Mesodermal cell (in vitro differentiated cells): ENCODE data around the gene SRPK3.
A peak's percentile ranks its signal among the peaks of the same experiment; 100 is the strongest.

ENCODE experiments used
- H3K27ac ChIP-seq: 2 replicates; pipeline ENCODE4 v1.7.0; 2013; ENCODE audit warnings: mild to moderate bottlenecking, low read depth, low read length, moderate library complexity; ENCODE audit not compliant: severe bottlenecking
- H3K36me3 ChIP-seq: 2 replicates; pipeline ENCODE4 v1.7.1; 2013; ENCODE audit warnings: mild to moderate bottlenecking, low read length, moderate library complexity; ENCODE audit not compliant: control insufficient read depth, insufficient read depth
- H3K4me1 ChIP-seq: one replicate; pipeline ENCODE4 v1.7.1; 2013; ENCODE audit warnings: mild to moderate bottlenecking, low read length; ENCODE audit not compliant: insufficient read depth, control insufficient read depth, poor library complexity, severe bottlenecking
- H3K4me3 ChIP-seq: 2 replicates; pipeline ENCODE4 v1.7.0; 2013; ENCODE audit warnings: low read length, control low read depth, mild to moderate bottlenecking; ENCODE audit not compliant: insufficient read depth, poor library complexity, severe bottlenecking; ENCODE audit errors: extremely low read depth
- H3K9me3 ChIP-seq: 2 replicates; pipeline ENCODE4 v1.7.1; 2013; ENCODE audit warnings: mild to moderate bottlenecking, low read length, moderate library complexity; ENCODE audit not compliant: control insufficient read depth
- WGBS, 2 experiments: methylation state at CpG; one replicate each; pipeline ENCODE4 v1.1.5; 2013; ENCODE audit warnings: missing lambda C conversion rate in 2 of 2; ENCODE audit not compliant: insufficient coverage in 2 of 2; 5-methylcytosine and 5-hydroxymethylcytosine counted together

Gene SRPK3

DNA sequence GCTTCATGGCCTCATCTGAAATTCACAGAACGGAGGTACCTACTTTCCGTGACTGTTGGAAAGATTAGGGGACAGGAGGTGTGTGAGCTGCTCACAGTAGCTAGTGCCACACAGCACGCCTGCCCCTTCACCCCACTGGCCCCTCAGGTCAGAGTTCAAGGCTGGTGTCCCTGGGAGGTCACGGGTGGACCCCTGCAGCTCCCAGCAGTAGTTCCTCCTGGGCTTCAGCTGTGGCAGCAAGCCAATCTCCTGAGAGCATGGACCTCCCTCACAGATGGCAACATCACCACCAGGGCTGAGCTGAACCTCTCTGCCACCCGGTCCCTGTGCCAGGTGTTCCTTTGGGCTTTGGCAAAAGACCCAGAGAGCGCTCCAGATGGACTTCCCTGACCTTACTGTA lies 11.5 kb downstream of the SRPK3 start:
- peak overlapping the region; percentile 69 for H3K4me3 ChIP-seq
- no peaks in the 10 kb centered on the region for H3K9me3 ChIP-seq
- H3K36me3 ChIP-seq = peaks cover 22% of the 10 kb centered on the region
- H3K27ac ChIP-seq = no peak overlapping the region
- WGBS, 2 experiments = 92 to 100% methylated on average over 2 to 3 of the region's 6 CpGs
- H3K4me1 ChIP-seq = peaks cover 5% of the 10 kb centered on the region

DNA sequence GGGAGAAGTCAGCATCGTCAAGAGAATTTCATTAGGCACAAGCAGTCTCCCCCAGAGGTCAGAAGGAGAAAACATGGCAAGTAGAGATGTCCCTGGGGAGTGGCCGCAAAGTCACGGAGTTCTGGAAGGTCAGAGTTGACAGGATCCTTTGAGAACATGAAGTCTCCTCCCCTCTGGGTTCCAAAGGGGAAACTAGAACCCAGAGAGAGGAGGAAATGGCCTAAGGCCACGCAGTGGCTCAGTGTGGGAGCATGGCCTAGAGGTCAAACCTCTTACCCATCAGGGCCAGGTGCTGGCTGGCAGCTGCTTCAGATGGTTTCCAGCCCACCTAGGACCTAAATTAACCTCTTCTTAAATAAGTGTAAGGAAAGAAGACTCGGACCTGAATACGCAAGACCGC lies 12.4 kb downstream of the SRPK3 start:
- Histone ChIP-seq H3K9me3 (no peaks in the 10 kb centered on the region), H3K36me3 (peaks cover 26% of the 10 kb centered on the region), H3K4me3 (peak overlapping the region; percentile 69), H3K27ac (peak overlapping the region; percentile 72), H3K4me1 (peaks cover 5% of the 10 kb centered on the region)
- 63 to 80% methylated on average over 2 to 3 of the region's 7 CpGs for WGBS, 2 experiments

DNA sequence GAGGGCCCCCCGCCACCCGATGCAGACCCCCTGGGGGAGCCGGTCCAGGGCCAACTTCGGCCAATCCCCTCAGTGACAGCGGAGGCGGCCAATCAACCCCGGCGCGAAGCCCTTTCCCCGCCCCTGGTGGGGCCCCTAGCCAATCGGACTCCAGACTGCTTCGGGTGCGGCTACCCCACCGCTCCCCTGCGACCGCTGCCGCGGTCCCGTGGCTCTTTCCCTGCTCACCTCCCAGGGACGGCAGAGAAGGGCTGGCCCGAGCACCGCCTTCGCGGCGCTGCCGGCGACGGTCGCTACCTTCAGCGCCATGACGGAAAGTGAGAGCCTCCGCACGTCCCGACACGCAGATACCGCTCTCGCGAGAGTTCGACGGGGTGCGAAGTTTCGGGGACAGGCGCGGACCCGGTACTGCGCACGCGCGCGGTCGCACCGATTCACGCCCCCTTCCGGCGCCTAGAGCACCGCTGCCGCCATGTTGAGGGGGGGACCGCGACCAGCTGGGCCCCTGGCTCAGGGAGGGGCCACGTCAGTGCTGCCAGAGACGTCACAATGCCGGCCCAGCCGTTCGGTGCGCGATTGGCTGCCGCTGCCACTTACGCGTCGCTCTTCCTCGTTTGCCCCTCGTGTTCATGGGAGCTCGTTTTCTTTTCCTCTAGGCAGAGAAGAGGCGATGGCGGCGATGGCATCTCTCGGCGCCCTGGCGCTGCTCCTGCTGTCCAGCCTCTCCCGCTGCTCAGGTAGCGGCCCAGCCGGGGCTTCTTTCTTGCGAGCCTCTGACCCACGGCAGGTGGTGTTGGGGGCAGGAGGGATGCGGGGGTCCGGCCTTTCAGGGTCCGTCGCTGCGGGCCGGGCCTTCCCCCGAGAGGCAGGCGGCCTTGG lies 13.4 kb downstream of the SRPK3 start, which contains the start of the genes IDH3G and SSR4:
Gene IDH3G (minus strand): TSS at position 358 of the 879 bp plus-strand sequence. CDS start 49 bp downstream, at position 309.
Gene SSR4 (plus strand): TSS at position 651 of the 879 bp plus-strand sequence. CDS start 20 bp downstream, at position 671.
- WGBS, 2 experiments = 0% methylated on average over 26 to 35 of the region's 92 CpGs

DNA sequence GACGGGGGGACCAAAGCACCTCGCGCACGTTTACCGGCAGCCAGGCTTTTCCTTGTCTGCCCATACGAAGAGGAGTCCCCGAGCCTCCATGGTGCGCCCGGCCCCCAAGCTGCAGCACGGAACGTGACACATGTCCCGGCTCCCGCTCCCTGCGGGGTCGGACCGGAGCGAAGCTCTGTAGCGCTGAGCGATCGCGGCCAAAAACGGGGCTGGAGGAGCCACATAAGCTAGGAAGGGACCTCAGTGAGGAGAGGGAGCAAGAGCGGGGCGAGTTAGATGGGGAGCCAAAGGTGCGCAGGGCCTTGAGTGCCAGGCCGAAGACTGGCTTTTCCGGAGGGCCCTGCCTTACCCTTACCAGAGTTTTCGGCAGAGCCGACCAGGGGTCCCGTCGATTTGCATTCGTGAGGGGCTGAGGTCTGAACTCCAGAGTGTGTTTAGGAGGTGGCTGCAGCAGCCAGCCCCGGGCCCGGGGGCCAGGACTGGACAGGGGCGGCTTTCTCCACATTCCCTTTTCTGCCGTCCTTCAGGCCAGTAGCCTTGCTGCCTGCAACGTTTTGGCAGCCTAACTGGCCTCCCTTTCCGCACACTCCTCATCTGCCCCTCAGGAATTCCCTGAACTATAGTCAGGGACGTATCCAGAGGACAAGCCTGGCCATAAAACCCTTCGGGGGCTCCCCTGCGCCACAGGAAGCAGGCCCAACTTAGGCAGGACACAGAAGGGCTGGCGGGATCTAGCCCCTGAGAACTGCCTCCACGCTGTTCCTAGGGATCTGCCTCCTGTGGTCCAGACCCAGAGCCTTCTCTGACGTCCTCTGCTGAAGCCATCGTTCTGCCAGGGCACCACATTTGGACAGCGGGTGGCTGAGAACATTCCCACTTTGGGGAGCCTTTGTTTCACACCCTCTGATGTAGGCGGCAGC lies 14.3 kb downstream of the SRPK3 start:
- Histone ChIP-seq H3K4me3 (peak overlapping the region; percentile 69), H3K27ac (peak overlapping the region; percentile 45), H3K9me3 (no peaks in the 10 kb centered on the region), H3K4me1 (peaks cover 5% of the 10 kb centered on the region), H3K36me3 (peaks cover 33% of the 10 kb centered on the region)
- 15 to 22% methylated on average over 9 to 14 of the region's 47 CpGs for WGBS, 2 experiments

More for the DNA sequence above, 13.4 kb downstream of the SRPK3 start, which contains the start of the genes IDH3G and SSR4:
- Histone ChIP-seq H3K36me3 (peaks cover 33% of the 10 kb centered on the region), H3K9me3 (no peaks in the 10 kb centered on the region), H3K4me1 (peaks cover 5% of the 10 kb centered on the region), H3K27ac (peak within 1 kb of the TSS; percentile 72), H3K4me3 (peak within 1 kb of the TSS; percentile 69)

DNA sequence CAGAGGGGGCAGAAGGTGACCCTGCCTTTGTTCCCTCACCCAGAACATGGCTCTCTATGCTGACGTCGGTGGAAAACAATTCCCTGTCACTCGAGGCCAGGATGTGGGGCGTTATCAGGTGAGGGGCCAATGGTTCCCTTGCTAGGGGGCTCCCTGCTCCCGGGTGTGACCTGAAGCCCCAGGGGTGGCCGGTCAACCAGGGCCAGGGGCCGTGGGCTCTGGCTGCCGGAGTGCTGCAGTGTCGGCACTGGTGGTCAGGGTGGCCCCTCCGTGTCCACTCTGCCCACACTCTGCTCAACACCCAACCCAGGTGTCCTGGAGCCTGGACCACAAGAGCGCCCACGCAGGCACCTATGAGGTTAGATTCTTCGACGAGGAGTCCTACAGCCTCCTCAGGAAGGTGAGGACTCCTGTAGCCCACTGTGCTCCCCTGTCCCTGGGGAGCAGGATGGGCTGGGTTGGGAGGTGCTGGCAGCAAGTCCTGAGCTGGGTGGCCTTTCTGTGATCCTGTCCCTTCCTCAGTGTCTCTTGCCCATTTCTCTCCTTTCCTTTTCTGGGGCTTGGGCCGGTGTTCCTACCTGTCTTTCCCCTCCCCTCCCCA lies 16.7 kb downstream of the SRPK3 start:
- no peaks in the 10 kb centered on the region for H3K9me3 ChIP-seq
- peaks cover 33% of the 10 kb centered on the region for H3K36me3 ChIP-seq
- no peak overlapping the region for H3K4me3 ChIP-seq
- H3K4me1 ChIP-seq = peaks cover 5% of the 10 kb centered on the region
- no peak overlapping the region for H3K27ac ChIP-seq
- 97% methylated on average over 6 of the region's 15 CpGs; no CpG with 5 or more reads in 1 of the 2 experiments for WGBS, 2 experiments

DNA sequence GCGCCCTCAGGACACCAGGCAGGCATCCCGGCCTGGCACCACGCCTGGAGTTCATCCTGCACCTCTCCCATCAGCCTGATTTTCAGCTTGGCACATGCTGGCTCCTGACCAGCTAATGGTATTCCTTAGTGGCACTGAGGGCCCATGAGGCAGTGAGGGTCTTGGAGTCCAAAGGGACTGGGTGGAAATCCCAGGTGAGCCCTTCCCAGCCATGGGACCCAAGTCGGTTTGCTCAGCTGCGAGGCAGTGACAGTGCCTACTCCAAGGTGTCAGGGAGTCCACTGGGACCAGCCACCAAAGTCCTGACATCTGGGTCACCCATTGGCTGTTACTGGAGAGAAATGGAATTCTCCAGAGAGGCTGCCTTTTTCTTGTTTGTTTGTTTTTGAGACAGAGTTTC lies 18.5 kb downstream of the SRPK3 start:
- Histone ChIP-seq H3K27ac (no peak overlapping the region), H3K4me1 (no peaks in the 10 kb centered on the region), H3K4me3 (no peak overlapping the region), H3K36me3 (peaks cover 30% of the 10 kb centered on the region), H3K9me3 (no peaks in the 10 kb centered on the region)
- 100% methylated on average over 2 of the region's 5 CpGs for WGBS, 2 experiments

DNA sequence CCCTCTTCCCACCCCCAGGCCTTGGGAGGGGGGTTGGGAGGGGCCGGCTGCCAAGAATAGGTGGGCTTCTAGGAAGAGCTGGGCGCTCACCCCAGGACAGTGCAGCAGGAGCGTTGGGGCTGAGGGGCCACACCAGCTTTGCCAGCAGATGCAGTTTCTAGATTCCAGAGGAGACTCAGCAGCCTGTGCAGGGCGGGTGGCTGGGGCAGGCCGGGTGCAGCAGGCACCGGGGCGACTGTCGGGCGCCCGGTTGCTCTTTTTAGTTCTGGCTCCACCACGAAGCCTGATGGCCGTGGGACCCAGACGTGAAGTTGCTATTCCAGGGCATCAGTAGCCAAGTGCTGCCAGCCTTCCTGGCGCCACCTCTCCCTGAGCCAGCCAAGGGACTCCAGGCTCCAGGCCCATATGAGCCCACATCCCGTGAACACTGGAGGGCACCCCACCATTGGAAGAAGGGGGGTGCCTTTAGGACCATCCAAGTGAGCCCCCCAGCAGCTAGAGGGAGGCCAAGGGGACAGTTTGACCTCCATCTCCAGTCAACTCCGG lies 19.4 kb downstream of the SRPK3 start:
- 85% methylated on average over 4 to 6 of the region's 16 CpGs for WGBS, 2 experiments
- H3K9me3 ChIP-seq = no peaks in the 10 kb centered on the region
- H3K4me3 ChIP-seq = no peak overlapping the region
- peaks cover 30% of the 10 kb centered on the region for H3K36me3 ChIP-seq
- no peak overlapping the region for H3K27ac ChIP-seq
- H3K4me1 ChIP-seq = no peaks in the 10 kb centered on the region

DNA sequence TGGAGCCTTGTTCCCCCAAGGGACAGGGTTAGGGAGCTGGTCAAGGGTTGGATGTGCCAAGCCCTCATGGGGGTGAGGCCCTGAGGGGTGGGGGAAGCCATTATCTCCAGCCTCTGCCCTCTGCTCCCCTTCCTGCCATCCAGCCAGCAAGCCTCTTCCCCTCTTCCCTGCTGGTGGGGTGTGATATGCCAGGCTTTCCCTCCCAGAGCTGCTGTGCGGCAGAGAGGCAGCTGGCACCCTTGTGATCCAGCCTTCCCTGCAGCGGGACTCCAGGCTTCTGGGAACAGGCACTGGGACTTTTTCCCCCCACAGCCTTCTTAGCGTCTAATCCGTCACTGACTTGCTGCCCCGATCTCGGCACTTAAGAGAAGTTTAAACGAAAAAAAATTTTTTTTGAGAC lies 19.9 kb downstream of the SRPK3 start:
- H3K27ac ChIP-seq = no peak overlapping the region
- peaks cover 30% of the 10 kb centered on the region for H3K36me3 ChIP-seq
- H3K4me1 ChIP-seq = no peaks in the 10 kb centered on the region
- H3K9me3 ChIP-seq = no peaks in the 10 kb centered on the region
- 80 to 96% methylated on average over 1 to 4 of the region's 7 CpGs for WGBS, 2 experiments
- no peak overlapping the region for H3K4me3 ChIP-seq

DNA sequence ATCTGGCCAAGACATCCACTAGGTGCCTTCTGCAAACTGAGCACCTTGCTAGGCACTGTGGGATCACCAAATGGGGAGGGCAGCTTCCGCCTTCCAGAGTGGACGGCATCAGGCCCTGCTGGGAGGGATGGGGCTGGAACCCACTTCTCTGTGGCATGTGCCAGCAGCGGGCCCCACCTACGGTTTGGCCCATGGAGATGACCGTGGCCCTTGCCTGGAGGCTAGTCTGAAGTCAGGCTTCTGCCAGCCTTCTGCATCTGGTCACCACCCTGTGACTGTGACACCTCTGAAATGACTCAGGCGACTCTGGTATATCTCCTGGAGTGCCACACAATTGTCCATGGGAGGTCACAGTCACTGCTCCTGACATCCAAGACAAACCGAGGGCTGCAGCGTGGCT lies 20.8 kb downstream of the SRPK3 start:
- 89 to 91% methylated on average over 3 to 6 of the region's 8 CpGs for WGBS, 2 experiments
- no peak overlapping the region for H3K4me3 ChIP-seq
- no peaks in the 10 kb centered on the region for H3K9me3 ChIP-seq
- no peak overlapping the region for H3K27ac ChIP-seq
- no peaks in the 10 kb centered on the region for H3K4me1 ChIP-seq
- peaks cover 22% of the 10 kb centered on the region for H3K36me3 ChIP-seq

DNA sequence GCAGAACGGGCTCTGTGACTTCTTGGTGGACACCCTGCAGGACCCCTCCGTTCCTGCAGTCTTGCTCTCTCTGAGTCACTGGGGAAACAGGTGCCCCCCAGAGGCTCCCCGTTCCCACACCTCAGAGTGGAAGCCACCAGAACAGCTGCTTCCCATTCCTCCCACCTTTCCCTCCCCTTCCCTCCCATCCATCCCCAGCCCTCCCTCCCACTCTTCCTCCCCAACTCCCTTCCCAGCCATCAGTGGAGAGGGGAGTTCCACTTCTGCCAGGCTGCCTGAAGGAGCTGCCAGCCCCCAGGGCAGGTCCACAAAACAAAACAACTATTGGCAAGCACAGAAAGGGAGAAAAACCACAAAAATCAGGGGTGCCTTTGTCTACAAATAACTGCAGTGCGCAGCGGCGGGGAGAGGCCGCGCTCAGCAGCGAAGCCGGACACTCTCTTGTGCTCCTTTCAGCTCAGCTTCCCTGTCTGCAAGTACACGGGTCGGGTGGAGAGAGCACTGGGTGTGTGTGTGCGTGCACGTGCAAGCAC lies 21.7 kb downstream of the SRPK3 start:
- Histone ChIP-seq H3K36me3 (peaks cover 13% of the 10 kb centered on the region), H3K9me3 (no peaks in the 10 kb centered on the region), H3K4me3 (no peak overlapping the region), H3K4me1 (no peaks in the 10 kb centered on the region), H3K27ac (no peak overlapping the region)
- 95 to 100% methylated on average over 5 to 8 of the region's 14 CpGs for WGBS, 2 experiments
